Measurements from ENCODE around the gene TRIM33. TPM values are rescaled to one million over a fixed set of nuclear protein-coding genes. Genes with fewer than 3 reads are reported as not detected.
A peak's percentile ranks its signal among the peaks of the same experiment; 100 is the strongest.

TRIM33 gene
- total and polyA plus RNA-seq, 5 donors from 2014 or later: 27.7 to 56.6 (median 32.3) TPM

DNA sequence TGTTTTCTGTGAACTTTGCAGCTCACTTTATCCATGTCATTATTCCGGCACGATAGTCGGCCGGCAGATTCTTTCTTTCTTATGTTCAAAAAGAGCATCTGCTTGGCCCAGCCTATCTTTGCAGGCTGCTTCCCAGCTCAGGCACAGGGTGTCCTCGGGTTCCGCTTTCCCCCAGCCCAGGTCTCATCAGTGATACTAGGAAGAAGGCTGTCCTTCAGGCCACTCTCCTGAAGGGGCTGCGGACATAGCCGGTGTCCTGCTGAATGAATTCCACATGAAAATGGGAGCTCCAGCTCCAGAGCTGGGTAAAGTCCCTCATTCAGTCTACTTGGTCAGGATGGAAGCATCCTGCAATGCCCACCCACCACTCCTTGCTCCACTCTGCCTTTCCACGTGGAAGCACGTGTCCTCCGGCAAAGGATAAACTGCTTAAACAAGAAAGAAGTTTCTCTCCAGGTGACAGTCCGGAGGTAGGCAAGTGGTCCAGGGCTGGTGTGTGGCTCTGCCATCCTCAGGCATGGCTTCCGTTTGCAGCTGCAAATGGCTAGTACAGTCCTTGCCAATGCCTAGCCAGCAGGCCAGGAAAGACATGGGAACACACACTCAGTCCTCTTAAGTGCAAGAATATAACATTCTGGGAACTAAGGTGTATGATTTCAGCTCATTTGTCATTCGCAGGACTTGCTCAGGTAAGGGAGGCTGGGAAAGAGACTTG is 161.0 kb downstream of the TRIM33 start:
- peaks cover 0 to 14% (median 5%) of the 10 kb centered on the region in 4 donors for H3K4me1 Mint-ChIP-seq
- DNase-seq (no peak), ATAC-seq (ENCODE audit: low read depth in 2 of 2) (no peak)
- H3K27me3 Mint-ChIP-seq: peaks cover 2% of the 10 kb centered on the region
- Histone ChIP-seq H3K4me1 (ENCODE audit: control insufficient read depth, insufficient read depth, low read length, poor library complexity, severe bottlenecking) (peaks cover 11% of the 10 kb centered on the region), H3K4me3 (ENCODE audit: low read depth, low read length) (no peak overlapping the region), H3K27ac (ENCODE audit: insufficient read depth, low read length, poor library complexity, severe bottlenecking) (no peak overlapping the region), H3K9me3 (ENCODE audit: control insufficient read depth in 2 of 2, low read length in 2 of 2) (no peaks in the 10 kb centered on the region), H3K36me3 (ENCODE audit: control insufficient read depth, insufficient read depth, low read length) (no peaks in the 10 kb centered on the region), H3K27me3 (ENCODE audit: control insufficient read depth, insufficient read depth, low read length) (no peaks in the 10 kb centered on the region)
- H3K36me3 Mint-ChIP-seq: no peaks in the 10 kb centered on the region
- H3K9me3 Mint-ChIP-seq: peaks cover 0 to under 1% (median 0%) of the 10 kb centered on the region in 7 donors
- H3K4me3 Mint-ChIP-seq: no peak overlapping the region
- no peak overlapping the region for H3K27ac Mint-ChIP-seq

GRCh38 chr1:114347431-114348209 is 163.4 kb downstream of the TRIM33 start:
- no peak for ATAC-seq (ENCODE audit: low read depth in 2 of 2)
- Mint-ChIP-seq H3K9me3 (peaks cover 0 to 2% (median 0%) of the 10 kb centered on the region in 7 donors), H3K27ac (peak overlapping the region in 1 of 3 donors; percentile 86), H3K36me3 (no peaks in the 10 kb centered on the region), H3K4me3 (peak overlapping the region in 1 of 4 donors; percentile 30), H3K27me3 (no peaks in the 10 kb centered on the region), H3K4me1 (peaks cover 4 to 23% (median 12%) of the 10 kb centered on the region in 4 donors)
- no peak for DNase-seq
- no peaks in the 10 kb centered on the region for H3K36me3 ChIP-seq (ENCODE audit: control insufficient read depth, insufficient read depth, low read length)
- H3K4me1 ChIP-seq (ENCODE audit: control insufficient read depth, insufficient read depth, low read length, poor library complexity, severe bottlenecking): peaks cover 16% of the 10 kb centered on the region
- no peaks in the 10 kb centered on the region for H3K27me3 ChIP-seq (ENCODE audit: control insufficient read depth, insufficient read depth, low read length)
- H3K4me3 ChIP-seq (ENCODE audit: low read depth, low read length): no peak overlapping the region
- no peaks in the 10 kb centered on the region for H3K9me3 ChIP-seq (ENCODE audit: control insufficient read depth in 2 of 2, low read length in 2 of 2)
- no peak overlapping the region for H3K27ac ChIP-seq (ENCODE audit: insufficient read depth, low read length, poor library complexity, severe bottlenecking)

DNA sequence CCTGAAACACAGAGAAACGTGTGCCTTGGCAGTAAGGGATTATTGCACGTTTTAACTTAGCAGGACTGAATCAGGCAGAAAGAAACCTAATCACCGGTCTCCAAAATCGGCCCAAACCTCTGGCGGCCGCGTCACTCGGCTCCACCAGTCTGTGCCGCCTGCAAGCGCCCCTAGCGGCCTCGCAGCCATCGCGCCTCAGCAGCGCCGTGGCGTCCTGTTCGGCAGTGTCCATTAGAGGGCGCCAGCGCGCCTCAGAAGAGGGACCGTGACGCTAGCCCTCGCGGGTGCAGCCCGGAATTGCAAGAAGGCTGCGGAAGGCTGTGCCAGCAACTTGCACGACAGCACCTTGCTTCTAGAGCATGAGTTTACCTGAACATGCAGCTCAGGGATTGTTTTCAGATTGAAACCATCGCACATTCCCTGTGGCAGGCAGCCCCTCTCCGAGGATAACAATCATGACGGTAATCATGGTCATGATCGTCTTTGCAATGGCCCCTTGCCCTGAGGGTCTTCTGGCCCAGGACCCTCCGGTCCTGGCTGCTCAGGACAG is 164.4 kb downstream of the TRIM33 start:
- Histone ChIP-seq H3K4me3 (ENCODE audit: low read depth, low read length) (peak overlapping the region; percentile 81), H3K9me3 (ENCODE audit: control insufficient read depth in 2 of 2, low read length in 2 of 2) (no peaks in the 10 kb centered on the region), H3K27ac (ENCODE audit: insufficient read depth, low read length, poor library complexity, severe bottlenecking) (peak overlapping the region; percentile 56), H3K4me1 (ENCODE audit: control insufficient read depth, insufficient read depth, low read length, poor library complexity, severe bottlenecking) (peaks cover 27% of the 10 kb centered on the region), H3K27me3 (ENCODE audit: control insufficient read depth, insufficient read depth, low read length) (no peaks in the 10 kb centered on the region), H3K36me3 (ENCODE audit: control insufficient read depth, insufficient read depth, low read length) (no peaks in the 10 kb centered on the region)
- Mint-ChIP-seq H3K36me3 (no peaks in the 10 kb centered on the region), H3K9me3 (peaks cover 0 to 2% (median 0%) of the 10 kb centered on the region in 7 donors), H3K4me1 (peaks cover 7 to 33% (median 17%) of the 10 kb centered on the region in 4 donors), H3K27ac (peak overlapping the region; percentile 86 to 99 (median 98)), H3K27me3 (no peaks in the 10 kb centered on the region), H3K4me3 (peak overlapping the region; percentile 86 to 95 (median 90))
- peak; percentile 89 to 98 (median 97) for DNase-seq
- ATAC-seq (ENCODE audit: low read depth in 2 of 2): peak; percentile 99 to 100

DNA sequence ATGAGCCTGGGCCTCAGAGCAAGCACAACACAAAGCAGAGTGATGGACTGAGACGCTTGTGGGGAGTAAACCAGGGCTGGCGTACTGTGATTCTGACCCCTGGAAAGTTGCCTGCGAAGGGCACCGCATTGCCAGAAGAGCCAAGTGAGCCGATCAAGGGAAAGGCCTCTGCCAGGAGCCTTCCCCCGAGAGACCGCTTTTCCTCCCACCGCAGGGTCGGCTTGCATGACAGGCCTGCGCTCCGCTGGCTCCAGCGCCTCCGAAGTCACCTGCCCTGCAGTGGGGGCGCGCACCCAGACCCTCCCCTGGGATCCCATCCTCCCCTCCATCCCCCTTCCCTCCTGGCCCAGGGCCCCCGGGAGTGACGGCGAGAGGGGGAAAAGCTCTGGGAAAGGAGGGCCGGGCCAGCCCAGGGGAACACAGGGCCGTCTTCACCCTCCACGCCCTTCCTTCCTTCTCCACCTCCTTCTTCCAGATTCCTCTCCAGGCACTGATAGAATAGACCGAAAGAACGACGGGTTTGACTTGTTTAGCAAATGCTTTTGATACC is 165.0 kb downstream of the TRIM33 start:
- Histone ChIP-seq H3K27ac (ENCODE audit: insufficient read depth, low read length, poor library complexity, severe bottlenecking) (peak overlapping the region; percentile 56), H3K27me3 (ENCODE audit: control insufficient read depth, insufficient read depth, low read length) (no peaks in the 10 kb centered on the region), H3K4me1 (ENCODE audit: control insufficient read depth, insufficient read depth, low read length, poor library complexity, severe bottlenecking) (peaks cover 29% of the 10 kb centered on the region), H3K9me3 (ENCODE audit: control insufficient read depth in 2 of 2, low read length in 2 of 2) (no peaks in the 10 kb centered on the region), H3K4me3 (ENCODE audit: low read depth, low read length) (peak overlapping the region; percentile 81), H3K36me3 (ENCODE audit: control insufficient read depth, insufficient read depth, low read length) (no peaks in the 10 kb centered on the region)
- Mint-ChIP-seq H3K4me3 (peak overlapping the region; percentile 86 to 95 (median 90)), H3K9me3 (peaks cover 0 to 2% (median 0%) of the 10 kb centered on the region in 7 donors), H3K4me1 (peaks cover 13 to 39% (median 22%) of the 10 kb centered on the region in 4 donors), H3K27me3 (no peaks in the 10 kb centered on the region), H3K36me3 (no peaks in the 10 kb centered on the region), H3K27ac (peak overlapping the region; percentile 86 to 99 (median 98))
- ATAC-seq (ENCODE audit: low read depth in 2 of 2) (peak in 1 of 2 donors; percentile 1), DNase-seq (no peak)

DNA sequence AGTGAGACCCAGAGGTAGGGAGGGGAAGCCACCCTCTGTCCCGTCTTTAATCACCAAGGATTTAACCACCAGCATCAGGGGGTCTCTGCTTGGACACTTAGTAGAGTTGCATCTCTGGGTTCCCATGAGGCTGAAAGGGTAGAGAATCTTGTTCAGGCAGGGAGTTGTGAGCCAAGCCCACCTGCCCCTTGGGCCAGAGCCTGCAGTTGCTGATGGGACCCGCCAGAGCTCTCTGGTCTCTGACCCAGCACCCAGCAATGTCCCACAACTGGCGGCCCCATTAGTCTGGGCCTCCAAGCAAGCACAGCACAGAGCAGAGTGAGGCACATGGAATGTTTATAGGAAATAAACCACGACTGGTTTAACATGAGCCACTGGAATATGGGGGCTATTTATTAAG is 166.3 kb downstream of the TRIM33 start:
- Mint-ChIP-seq H3K27me3 (no peaks in the 10 kb centered on the region), H3K27ac (peak overlapping the region; percentile 34 to 86 (median 73)), H3K4me3 (peak overlapping the region in 1 of 4 donors; percentile 8), H3K36me3 (no peaks in the 10 kb centered on the region), H3K9me3 (peaks cover 0 to 2% (median 0%) of the 10 kb centered on the region in 7 donors), H3K4me1 (peaks cover 13 to 52% (median 28%) of the 10 kb centered on the region in 4 donors)
- Histone ChIP-seq H3K4me1 (ENCODE audit: control insufficient read depth, insufficient read depth, low read length, poor library complexity, severe bottlenecking) (peaks cover 42% of the 10 kb centered on the region), H3K9me3 (ENCODE audit: control insufficient read depth in 2 of 2, low read length in 2 of 2) (no peaks in the 10 kb centered on the region), H3K36me3 (ENCODE audit: control insufficient read depth, insufficient read depth, low read length) (no peaks in the 10 kb centered on the region), H3K4me3 (ENCODE audit: low read depth, low read length) (no peak overlapping the region), H3K27ac (ENCODE audit: insufficient read depth, low read length, poor library complexity, severe bottlenecking) (no peak overlapping the region), H3K27me3 (ENCODE audit: control insufficient read depth, insufficient read depth, low read length) (no peaks in the 10 kb centered on the region)
- DNase-seq (no peak), ATAC-seq (ENCODE audit: low read depth in 2 of 2) (no peak)

Other genes with a start within 250 kb of the TRIM33 start
- gene BCAS2, start 70.4 kb upstream of the TRIM33 start, total RNA-seq: 114 TPM
- gene BCAS2, start 70.4 kb upstream of the TRIM33 start, polyA plus RNA-seq: 100 to 1,000 TPM in 3 of 4 donors, 10 to 100 TPM in 1; 97.4 to 125 (median 110) TPM
- 2.2 TPM for gene DENND2C, start 158.8 kb upstream of the TRIM33 start, total RNA-seq
- under 1 TPM in 3 of 4 donors, not detected in 1; 0.11 to 0.78 (median 0.25) TPM for gene DENND2C, start 158.8 kb upstream of the TRIM33 start, polyA plus RNA-seq
- gene AMPD1, start 184.3 kb upstream of the TRIM33 start, total RNA-seq: 0.69 TPM
- gene AMPD1, start 184.3 kb upstream of the TRIM33 start, polyA plus RNA-seq: not detected
- 33.6 TPM for gene NRAS, start 205.6 kb upstream of the TRIM33 start, total RNA-seq
- gene NRAS, start 205.6 kb upstream of the TRIM33 start, polyA plus RNA-seq: 10 to 100 TPM; 25.4 to 35.8 (median 27.6) TPM
- gene CSDE1, start 246.8 kb upstream of the TRIM33 start, total RNA-seq: 641 TPM
- gene CSDE1, start 246.8 kb upstream of the TRIM33 start, polyA plus RNA-seq: 100 to 1,000 TPM; 363 to 395 (median 367) TPM

Measured in CD4-positive, CD25-positive, alpha-beta regulatory T cell (primary cell).